ENCODE measurements around the gene CDHR1.
"Not testable (repeated sequence)": the region's sequence is repeated elsewhere in the genome, so short reads cannot be mapped to it uniquely, and the experiment has no call there.

- not testable (repeated sequence) for TF ChIP-seq CTCF, POLR2AphosphoS5 (IDR thresholded peaks at IDR 0.05)
Observed at GRCh38 chr10:84167289-84167653, 27.1 kb upstream of the CDHR1 start.

All from breast epithelium (tissue), 3 donors.